GM12865 (cell line): Measurements from ENCODE around the gene NEIL3.

ENCODE experiments used
- DNase-seq: peaks from one replicate; pipeline ENCODE4 v3.0.0; 2010; ENCODE audit warnings: low read depth
- H3K4me3 ChIP-seq: 2 replicates; pipeline ENCODE4 v1.5.1; 2011; ENCODE audit warnings: mild to moderate bottlenecking, low read depth, low read length, control low read depth
- TF ChIP-seq, protein P1 (sequence below): IDR thresholded peaks from 2 replicates; pipeline ENCODE4 v1.5.1; 2011; ENCODE audit warnings: low read length, control low read depth, low read depth, inconsistent platforms; ENCODE audit not compliant: insufficient read depth; ENCODE audit errors: missing control alignments

NEIL3 gene

DNA sequence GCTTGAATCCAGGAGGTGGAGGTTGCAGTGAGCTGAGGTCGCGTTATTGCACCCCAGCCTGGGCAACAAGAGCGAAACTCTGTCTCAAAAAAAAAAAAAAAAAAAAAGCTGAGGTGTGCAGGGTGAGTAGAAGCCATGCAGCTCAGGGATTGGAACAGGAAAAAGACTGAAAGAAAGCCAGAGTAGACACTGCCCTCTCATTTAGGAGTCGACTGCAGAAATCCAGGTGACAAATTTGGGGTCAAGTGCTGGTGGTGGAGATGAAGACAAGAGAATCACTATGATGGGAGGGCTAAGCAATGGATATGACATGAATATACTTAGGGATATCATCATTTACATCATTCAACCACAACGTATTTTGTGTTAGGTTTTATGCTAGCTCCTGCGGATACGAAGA is 1.9 kb downstream of the NEIL3 start:
- TF ChIP-seq, protein P1, sequence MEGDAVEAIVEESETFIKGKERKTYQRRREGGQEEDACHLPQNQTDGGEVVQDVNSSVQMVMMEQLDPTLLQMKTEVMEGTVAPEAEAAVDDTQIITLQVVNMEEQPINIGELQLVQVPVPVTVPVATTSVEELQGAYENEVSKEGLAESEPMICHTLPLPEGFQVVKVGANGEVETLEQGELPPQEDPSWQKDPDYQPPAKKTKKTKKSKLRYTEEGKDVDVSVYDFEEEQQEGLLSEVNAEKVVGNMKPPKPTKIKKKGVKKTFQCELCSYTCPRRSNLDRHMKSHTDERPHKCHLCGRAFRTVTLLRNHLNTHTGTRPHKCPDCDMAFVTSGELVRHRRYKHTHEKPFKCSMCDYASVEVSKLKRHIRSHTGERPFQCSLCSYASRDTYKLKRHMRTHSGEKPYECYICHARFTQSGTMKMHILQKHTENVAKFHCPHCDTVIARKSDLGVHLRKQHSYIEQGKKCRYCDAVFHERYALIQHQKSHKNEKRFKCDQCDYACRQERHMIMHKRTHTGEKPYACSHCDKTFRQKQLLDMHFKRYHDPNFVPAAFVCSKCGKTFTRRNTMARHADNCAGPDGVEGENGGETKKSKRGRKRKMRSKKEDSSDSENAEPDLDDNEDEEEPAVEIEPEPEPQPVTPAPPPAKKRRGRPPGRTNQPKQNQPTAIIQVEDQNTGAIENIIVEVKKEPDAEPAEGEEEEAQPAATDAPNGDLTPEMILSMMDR: no peak
- no peak overlapping the region for H3K4me3 ChIP-seq

GRCh38 chr4:177313263-177313662 is 3.6 kb downstream of the NEIL3 start:
- DNase-seq: no peak

More for the DNA sequence above, 1.9 kb downstream of the NEIL3 start:
- no peak for DNase-seq

GRCh38 chr4:177315767-177316464 is 6.2 kb downstream of the NEIL3 start:
- no peak for DNase-seq
- TF ChIP-seq, protein P1: no peak
- H3K4me3 ChIP-seq: no peak overlapping the region

More at GRCh38 chr4:177313263-177313662, 3.6 kb downstream of the NEIL3 start:
- H3K4me3 ChIP-seq: no peak overlapping the region
- TF ChIP-seq, protein P1: no peak

- TF ChIP-seq, protein P1: no peak
- no peak overlapping the region for H3K4me3 ChIP-seq
- DNase-seq: no peak
These were observed 11.0 kb downstream of the NEIL3 start for GRCh38 chr4:177320721-177321120.

DNA sequence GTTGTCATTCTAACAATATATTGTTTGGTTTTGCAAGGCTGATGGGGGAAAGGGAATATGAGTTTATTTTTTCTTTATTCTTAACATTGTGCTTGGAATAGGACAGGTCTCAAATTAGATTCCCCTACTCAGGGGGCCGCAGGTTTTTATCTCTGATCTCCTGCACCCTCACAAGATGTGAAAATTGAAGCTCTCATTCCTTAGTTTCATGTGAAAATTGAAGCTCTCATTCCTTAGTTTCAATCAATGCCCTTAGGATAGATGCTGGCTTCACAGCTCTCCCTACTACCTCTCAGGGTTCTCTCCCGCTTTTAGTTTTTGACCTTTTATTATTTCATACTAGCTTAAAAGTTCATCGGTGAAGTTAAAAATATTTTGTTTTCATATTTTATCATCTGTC is 12.0 kb downstream of the NEIL3 start:
- TF ChIP-seq, protein P1: no peak
- DNase-seq: no peak
- H3K4me3 ChIP-seq: no peak overlapping the region

DNA sequence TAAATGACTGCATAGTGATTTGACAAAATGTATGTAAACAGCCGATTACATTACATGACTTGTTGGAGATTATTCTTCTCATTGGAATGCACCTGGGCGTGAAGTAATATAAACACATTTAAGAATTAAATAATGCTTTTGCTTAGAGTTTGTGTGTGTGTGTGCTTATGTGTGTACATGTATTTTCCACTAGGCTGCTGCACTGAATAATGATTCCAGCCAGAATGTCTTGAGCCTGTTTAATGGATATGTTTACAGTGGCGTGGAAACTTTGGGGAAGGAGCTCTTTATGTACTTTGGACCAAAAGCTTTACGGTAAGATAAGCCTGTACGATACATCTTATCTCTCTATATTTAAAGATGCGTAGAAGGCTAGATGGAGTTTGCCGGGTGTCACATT is 12.6 kb downstream of the NEIL3 start:
- DNase-seq: no peak
- H3K4me3 ChIP-seq: no peak overlapping the region
- TF ChIP-seq, protein P1: no peak

DNA sequence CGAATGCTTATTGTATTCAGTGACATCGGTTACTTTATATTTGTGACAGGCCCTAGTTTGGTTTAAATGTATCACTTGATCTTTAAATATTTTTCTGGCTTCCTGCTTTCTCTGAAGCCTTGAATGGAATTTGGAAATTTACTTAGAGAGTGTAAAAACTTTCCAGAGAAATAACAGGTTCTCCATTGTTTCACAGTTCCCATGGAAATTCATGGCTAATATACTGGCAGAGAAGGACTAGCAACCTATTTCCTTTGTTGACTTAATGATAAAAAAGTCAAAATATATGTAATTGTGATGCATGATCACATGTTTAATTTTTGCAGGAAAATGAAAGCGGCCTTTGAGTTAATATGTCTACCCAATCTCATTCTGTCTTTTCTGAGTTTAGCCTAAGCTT is 13.2 kb downstream of the NEIL3 start:
- TF ChIP-seq, protein P1: no peak
- H3K4me3 ChIP-seq: no peak overlapping the region
- DNase-seq: no peak
